IMR-90 (cell line): Measurements from ENCODE around the gene HOXA3.

ENCODE experiments used
- BHLHE40 ChIP-seq: fragments of 150-350 bp; IDR thresholded peaks from 2 replicates; pipeline ENCODE4 v1.6.1; 2016; ENCODE audit warnings: mild to moderate bottlenecking, low read depth, low read length
- CTCF ChIP-seq: conservative IDR thresholded peaks from 2 replicates; pipeline ENCODE4 v1.5.1; 2012; ENCODE audit warnings: mild to moderate bottlenecking, low read depth, low read length, improper control_type of control experiment
- FOS ChIP-seq: fragments of 150-350 bp; IDR thresholded peaks from 2 replicates; pipeline ENCODE4 v1.6.1; 2016; ENCODE audit warnings: low read depth, low read length
- MAFK ChIP-seq: IDR thresholded peaks from 2 replicates; pipeline ENCODE4 v1.6.1; 2012; ENCODE audit warnings: low read depth, low read length, improper control_type of control experiment
- NFE2L2 ChIP-seq: fragments of 150-350 bp; IDR thresholded peaks from 2 replicates; pipeline ENCODE4 v1.6.1; 2016; ENCODE audit warnings: low read depth, mild to moderate bottlenecking, low read length
- POLR2A ChIP-seq: IDR thresholded peaks from 2 replicates; pipeline ENCODE4 v1.6.1; 2012; ENCODE audit warnings: mild to moderate bottlenecking, low read depth, low read length
- RAD21 ChIP-seq: IDR thresholded peaks from 2 replicates; pipeline ENCODE4 v1.6.1; 2012; ENCODE audit warnings: low read length, improper control_type of control experiment
- RCOR1 ChIP-seq: IDR thresholded peaks from 2 replicates; pipeline ENCODE4 v1.6.1; 2012; ENCODE audit warnings: mild to moderate bottlenecking, low read length, improper control_type of control experiment; ENCODE audit not compliant: insufficient replicate concordance
- SMC3 ChIP-seq: fragments of 150-350 bp; IDR thresholded peaks from 2 replicates; pipeline ENCODE4 v1.6.1; 2016; ENCODE audit warnings: low read depth, mild to moderate bottlenecking, antibody characterized with exemption, low read length, moderate library complexity
- USF2 ChIP-seq: fragments of 150-350 bp; IDR thresholded peaks from 2 replicates; pipeline ENCODE4 v1.6.1; 2017; ENCODE audit warnings: mild to moderate bottlenecking, antibody characterized with exemption, low read length, low read depth

GRCh38 chr7:27138472-27138871 is 13.9 kb downstream of the HOXA3 start:
- TF ChIP-seq CTCF = no peak
- TF ChIP-seq FOS = no peak
- TF ChIP-seq BHLHE40 = no peak
- no peak for TF ChIP-seq NFE2L2
- TF ChIP-seq POLR2A = no peak
- no peak for TF ChIP-seq RAD21
- no peak for TF ChIP-seq SMC3
- TF ChIP-seq MAFK = no peak
- TF ChIP-seq RCOR1 = no peak
- TF ChIP-seq USF2 = no peak
